DMS79 (cell line): ENCODE data around the gene RIMS3.

Experiments used
- DNase-seq: peaks from one replicate; lab custom pipeline; 2025; lab: John Stamatoyannopoulos, UW

Gene RIMS3

GRCh38 chr1:40691538-40692428 is 26.3 kb upstream of the RIMS3 start, which contains the start of gene NFYC:
Gene NFYC, plus strand, starts transcription at chr1:40691704. Its CDS starts 47,140 bp downstream, at chr1:40738844.
- DNase-seq = peak; percentile 98

GRCh38 chr1:40690771-40691537 is 25.5 kb upstream of the RIMS3 start:
- no peak for DNase-seq

- no peak for DNase-seq
Measured at GRCh38 chr1:40689737-40690136, 24.3 kb upstream of the RIMS3 start.

- no peak for DNase-seq
Measured at GRCh38 chr1:40687661-40688060, 22.2 kb upstream of the RIMS3 start.

- DNase-seq = no peak
Measured at GRCh38 chr1:40687059-40687458, 21.6 kb upstream of the RIMS3 start.

GRCh38 chr1:40684669-40685068 is 19.2 kb upstream of the RIMS3 start:
- no peak for DNase-seq

- DNase-seq = no peak
Measured at GRCh38 chr1:40679165-40679953, 13.9 kb upstream of the RIMS3 start.

GRCh38 chr1:40676501-40676900 is 11.0 kb upstream of the RIMS3 start:
- no peak for DNase-seq

GRCh38 chr1:40673452-40673851 is 8.0 kb upstream of the RIMS3 start:
- no peak for DNase-seq

- DNase-seq = peak; percentile 51
Measured at GRCh38 chr1:40668769-40669525, 3.5 kb upstream of the RIMS3 start.

- DNase-seq = no peak
Measured at GRCh38 chr1:40664791-40665190, 691 bp downstream of the RIMS3 start.

GRCh38 chr1:40664167-40664537 is 1.3 kb downstream of the RIMS3 start:
- DNase-seq = no peak

GRCh38 chr1:40663324-40664166 is 1.9 kb downstream of the RIMS3 start:
- DNase-seq = peak; percentile 36

GRCh38 chr1:40662864-40663263 is 2.6 kb downstream of the RIMS3 start:
- DNase-seq = no peak

GRCh38 chr1:40662151-40662550 is 3.3 kb downstream of the RIMS3 start:
- no peak for DNase-seq

GRCh38 chr1:40661678-40662077 is 3.8 kb downstream of the RIMS3 start:
- no peak for DNase-seq

GRCh38 chr1:40659649-40659947 is 5.9 kb downstream of the RIMS3 start:
- DNase-seq = no peak

- DNase-seq = no peak
Measured at GRCh38 chr1:40658751-40659648, 6.5 kb downstream of the RIMS3 start.

GRCh38 chr1:40657046-40657445 is 8.4 kb downstream of the RIMS3 start:
- DNase-seq = no peak
